NCI-H524 treated with DMSO at 0.1 percent for 48 hours (cell line): Measurements from ENCODE around the gene MDH2.
"Not testable (repeated sequence)": the region's sequence is repeated elsewhere in the genome, so short reads cannot be mapped to it uniquely, and the experiment has no call there.

ENCODE experiments used
- DNase-seq: peaks from one replicate; lab custom pipeline; 2025; lab: John Stamatoyannopoulos, UW

Gene MDH2

DNA sequence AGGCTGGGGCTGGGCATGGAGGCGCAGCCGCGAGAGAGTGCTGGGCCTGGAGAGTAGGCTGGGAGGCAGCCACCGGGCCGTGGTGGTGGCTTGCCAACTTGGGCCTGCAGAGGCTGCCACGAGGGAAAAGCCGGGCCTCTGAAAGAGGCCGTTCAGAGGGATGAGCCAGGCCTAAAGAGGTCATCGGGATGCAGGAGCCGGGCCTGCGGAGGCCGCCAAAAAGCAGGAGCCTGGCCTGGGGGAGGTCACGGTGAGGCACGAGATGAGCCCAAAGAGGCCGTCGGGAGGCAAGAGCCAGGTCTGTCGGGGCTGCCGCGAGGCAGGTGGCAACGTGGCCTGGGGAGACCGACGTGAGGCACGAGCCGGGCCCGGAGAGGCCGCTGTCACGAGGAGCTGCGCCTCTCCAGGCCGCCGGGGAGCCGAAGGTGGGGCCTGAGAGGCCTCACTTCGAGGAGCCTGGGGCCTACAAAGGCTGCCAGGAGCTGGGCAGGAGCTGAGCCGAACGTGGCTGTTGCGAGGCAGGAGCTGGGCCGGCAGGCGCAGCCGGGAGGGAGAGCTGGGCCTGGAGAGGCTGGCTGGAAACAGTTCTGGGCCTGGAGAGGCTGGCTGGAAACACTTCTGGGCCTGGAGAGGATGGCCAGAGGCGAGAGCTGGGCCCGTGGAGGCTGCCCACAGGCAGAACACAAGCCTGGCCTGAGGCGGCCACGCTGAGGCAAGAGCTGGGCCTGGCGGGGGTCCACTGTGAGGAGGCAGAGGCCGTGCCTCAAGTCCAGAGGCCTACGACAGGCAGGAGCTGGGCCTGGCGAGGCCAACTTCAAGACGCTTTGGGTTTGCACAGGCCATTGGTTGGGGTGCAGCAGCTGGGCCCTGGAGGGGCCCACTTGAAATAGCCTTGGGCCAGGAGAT is 24.6 kb downstream of the MDH2 start:
- no peak for DNase-seq

DNA sequence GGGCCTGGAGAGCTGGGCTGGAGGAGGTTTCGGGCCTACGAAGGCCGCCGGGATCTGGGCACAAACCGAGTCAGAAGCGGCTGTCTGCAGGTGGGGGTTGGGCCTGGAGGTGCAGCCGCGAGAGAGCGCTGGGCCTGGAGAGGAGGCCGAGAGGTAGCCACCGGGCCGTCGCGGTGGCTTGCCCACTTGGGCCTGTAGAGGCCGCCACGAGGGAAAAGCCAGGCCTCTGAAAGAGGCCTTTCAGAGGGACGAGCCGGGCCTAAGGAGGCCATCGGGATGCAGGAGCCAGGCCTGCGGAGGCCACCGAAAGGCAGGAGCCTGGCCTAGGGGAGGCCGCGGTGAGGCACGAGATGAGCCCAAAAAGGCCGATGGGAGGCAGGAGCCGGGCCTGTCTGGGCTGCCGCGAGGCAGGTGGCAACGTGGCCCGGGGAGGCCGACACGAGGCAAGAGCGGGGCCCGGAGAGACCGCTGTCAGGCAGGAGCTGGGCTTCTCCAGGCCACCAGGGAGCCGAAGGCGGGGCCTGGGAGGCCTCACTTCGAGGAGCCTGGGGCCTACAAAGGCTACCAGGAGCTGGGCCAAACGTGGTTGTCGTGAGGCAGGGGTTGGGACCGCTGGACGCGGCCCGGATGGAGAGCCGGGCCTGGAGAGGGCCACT is 25.6 kb downstream of the MDH2 start:
- no peak for DNase-seq

DNA sequence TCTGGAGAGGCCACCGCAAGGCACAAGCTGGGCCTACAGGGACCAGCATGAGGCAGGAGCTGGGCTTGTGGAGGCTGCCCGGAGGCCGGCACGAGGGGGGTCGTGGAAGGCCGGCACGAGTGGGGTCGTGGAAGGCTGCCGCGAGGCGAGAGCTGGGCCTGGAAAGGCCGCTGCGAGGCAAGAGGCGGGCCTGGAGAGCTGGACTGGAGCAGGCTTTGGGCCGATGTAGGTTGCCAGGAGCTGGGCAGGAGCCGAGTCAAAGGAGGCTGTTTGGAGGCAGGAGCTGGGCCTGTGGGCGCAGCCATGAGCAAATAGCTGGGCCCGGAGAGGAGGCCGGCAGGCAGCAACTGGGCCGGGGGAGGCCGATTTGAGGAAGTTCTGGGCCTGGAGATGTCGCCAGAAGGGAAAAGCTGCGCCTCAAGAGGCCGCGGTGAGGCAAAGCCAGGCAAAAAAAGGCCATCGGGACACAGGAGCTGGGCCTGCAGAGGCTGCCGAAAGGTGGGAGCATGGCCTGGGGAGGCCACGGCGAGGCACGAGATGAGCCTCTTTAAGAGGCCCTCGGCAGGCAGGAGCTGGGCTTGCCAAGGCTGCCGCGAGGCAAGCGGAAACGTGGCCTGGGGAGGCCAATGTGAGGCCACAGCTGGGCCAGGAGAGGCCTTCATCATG is 26.5 kb downstream of the MDH2 start:
- no peak for DNase-seq

DNA sequence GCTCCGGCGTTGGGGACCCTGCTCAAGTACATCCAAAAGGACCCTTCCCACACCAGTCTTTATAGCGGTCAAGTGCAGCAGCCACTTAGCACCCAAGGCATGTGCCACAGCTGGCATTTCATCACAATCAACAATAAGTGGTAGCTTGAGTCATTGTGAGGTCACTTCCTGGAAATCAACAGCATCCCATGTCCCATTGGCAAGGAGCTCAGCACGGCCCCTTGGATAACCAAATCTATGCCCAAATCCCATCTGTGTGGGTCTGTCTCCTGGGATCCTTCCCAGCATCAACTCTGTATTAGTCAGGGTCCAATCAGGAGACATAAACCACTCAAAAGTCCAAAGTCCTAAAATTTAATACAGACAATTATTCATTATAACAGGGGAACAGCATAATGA is 27.1 kb downstream of the MDH2 start:
- no peak for DNase-seq

DNA sequence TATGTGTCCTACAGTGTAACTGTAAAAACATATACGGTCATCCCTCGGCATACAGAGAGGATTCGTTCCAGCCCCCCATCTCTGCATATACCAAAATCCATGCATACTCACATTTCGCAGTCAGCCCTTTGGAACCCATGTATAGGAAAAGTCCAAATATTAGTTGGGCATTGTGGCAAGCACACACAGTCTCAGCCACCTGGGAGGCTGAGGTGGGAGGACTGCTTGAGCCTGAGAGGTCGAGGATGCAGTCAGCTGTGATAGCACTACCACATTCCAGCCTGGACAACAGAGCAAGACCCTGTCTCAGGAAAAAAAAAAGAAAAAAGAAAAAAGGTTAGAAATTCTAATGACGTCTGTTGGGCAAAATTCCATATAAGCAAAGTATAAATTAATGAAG is 29.1 kb downstream of the MDH2 start:
- DNase-seq, result no peak

DNA sequence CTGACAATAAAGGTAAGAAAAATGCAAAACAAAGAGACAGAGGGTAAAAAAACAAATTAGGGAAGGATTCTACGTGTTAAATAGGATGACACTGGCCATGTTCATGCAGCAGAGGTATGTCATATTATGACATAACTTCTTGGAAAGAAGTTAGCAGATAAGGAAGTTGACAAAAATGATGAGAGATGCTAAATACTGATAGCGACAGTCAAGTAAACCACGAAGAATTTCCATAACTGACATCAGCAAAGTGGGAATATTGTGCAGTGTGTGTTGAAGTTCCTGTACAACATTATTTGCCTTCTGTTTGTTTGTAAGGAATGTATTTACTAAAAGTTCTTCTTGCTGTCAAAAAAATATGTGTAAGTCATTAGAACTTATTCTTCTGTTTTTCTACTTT is 29.5 kb downstream of the MDH2 start:
- no peak for DNase-seq

DNA sequence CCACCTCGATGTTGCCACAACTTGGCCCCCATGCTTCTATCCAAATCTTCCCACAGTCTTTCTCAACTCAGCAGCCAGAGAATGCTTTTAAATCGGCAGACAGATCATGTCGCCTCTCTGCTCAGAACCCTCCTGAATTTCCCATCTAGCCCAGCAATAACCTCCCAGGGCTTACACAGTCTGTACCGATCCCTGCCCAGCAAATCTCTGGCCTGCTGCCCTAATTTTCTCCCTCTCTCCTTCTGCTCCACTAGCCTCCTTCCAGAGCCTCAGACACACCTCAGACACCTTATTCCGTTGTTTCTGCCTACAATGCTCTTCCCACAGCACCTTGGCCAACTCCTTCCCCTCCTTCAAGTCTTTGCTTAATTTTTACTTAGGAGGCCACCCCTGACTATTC is 32.3 kb downstream of the MDH2 start:
- no peak for DNase-seq

DNA sequence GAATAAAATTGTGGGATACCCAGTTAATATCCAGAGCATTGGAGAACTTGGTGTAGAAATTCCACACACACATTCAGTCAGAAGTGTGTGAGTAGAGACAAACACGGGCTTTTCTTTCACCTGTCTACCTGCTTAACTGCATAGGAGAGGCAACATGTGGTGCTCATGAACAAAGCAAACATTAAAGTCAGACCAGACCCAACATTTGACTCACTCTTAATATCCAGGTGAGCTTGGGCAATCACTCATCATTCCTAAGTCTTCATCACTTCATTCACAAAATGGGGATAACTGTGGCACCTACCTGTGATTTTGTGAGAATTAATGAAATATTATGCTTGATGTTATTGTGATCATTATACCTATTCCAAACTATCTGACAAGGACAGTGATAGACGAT is 36.2 kb downstream of the MDH2 start:
- not testable (repeated sequence) for DNase-seq

DNA sequence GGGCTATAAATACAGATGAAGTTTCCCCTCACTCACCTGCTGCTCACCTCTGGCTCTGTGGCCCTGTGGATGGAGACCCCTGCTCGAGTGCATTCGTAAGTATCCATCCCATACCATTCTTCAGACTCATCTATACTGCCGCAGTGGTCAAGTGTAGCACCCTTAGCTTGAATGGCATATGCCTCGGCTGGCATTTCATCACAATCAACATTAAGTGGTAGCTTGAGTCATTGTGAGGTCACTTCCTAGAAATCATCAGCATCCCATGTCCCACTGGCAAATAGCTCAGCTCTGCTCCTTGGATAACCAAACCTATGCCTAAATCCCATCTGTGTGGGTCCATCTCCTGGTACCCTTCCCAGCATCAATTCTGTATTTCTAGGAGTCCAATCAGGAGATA is 38.2 kb downstream of the MDH2 start:
- DNase-seq, result no peak

DNA sequence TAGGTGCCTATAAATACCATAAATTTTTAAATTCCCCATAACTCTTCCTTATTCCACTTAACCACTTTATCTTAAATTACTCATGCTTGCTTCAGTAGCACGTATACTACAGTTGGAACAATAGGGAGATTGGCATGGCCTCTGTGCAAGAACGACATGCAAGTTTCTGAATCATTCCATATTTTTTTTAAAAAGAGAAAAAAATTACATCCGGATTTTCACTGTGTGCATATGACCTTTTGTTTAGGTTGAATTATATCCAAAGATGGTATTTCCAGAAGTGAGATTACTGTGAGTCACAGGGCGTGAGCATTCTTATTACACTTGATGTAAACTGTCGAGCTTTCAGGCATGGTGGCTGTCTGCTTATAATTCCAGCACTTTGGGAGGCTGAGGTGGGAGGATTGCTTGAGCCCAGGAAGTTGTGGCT is 39.5 kb downstream of the MDH2 start:
- DNase-seq, result not testable (repeated sequence)

DNA sequence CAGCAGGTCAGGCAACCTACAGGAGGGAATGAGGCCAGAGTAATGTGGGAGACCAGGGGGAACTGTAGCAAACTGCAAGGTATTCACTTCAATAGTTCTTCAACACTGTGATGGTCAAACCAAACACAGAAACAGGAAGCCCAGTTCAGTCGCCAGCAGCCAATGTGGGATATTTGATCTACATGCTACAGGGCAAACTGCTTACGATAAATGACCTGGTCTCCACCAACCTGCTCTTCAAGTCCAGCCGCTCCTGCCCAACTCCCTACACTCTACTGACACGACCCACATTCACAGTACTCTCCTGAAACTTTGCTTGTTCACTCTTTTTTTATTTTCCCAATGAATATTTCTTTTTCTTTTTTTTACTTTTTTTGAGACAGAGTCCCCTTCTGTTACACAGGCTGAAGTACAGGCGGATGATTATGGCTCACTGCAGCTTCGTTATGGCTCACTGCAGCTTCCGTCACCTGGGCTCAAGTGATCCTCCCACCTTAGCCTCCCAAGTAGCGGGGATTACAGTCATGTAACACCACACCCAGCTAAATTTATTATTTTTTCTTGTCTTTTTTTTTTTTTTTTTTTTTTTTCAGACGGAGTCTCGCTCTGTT is 42.1 kb downstream of the MDH2 start:
- DNase-seq, result no peak

DNA sequence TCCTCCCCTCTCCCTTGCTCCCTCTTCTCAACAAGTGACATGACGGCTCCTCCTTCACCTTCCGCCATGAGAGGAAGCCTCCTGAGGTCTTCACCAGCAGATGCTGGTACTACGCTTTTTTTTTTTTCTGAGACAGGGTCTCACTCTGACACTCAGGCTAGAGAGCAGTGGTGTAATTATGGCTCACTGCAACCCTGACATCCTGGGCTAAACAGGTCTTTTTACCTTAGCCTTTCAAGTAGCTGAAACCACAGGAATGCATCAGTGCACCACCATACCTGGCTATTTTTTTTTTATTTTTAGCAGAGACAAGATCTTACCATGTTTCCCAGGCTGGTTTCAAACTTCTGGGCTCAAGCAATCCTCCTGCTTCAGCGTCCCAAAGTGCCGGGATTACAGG is 43.6 kb downstream of the MDH2 start:
- no peak for DNase-seq

DNA sequence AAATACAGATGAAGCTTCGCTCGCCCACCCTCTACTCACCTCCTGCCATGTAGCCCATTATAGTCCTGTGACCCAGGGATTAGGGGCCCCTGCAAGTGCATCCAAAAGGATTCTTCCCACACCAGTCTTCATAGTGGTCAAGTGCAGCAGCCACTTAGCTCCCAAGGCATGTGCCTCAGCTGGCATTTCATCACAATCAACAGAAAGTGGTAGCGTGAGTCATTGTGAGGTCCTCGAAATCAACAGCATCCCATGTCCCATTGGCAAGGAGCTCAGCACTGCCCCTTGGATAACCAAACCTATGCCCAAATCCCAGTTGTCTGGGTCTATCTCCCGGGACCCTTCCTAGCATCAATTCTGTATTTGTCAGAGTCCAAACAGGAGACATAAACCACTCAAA is 45.6 kb downstream of the MDH2 start:
- DNase-seq, result not testable (repeated sequence)

DNA sequence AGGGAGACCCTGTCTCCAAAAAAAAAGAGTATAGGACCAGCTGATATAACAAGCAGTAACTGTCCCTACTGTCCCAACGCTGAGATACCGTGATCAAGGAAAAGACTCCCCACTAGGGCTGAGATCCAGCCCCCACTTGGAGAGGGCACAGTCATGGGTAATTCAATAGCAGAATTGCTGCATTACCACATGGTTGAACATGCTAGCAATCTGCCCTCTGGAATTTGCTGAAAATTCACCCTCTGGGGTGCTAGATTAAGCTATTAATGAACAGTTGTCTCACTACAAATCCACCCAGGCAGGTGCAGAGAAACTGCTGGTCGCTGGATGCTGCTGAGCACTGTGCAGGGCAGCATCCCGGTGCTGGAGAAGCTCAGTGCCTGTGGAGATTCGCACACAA is 46.4 kb downstream of the MDH2 start:
- DNase-seq, result not testable (repeated sequence)

DNA sequence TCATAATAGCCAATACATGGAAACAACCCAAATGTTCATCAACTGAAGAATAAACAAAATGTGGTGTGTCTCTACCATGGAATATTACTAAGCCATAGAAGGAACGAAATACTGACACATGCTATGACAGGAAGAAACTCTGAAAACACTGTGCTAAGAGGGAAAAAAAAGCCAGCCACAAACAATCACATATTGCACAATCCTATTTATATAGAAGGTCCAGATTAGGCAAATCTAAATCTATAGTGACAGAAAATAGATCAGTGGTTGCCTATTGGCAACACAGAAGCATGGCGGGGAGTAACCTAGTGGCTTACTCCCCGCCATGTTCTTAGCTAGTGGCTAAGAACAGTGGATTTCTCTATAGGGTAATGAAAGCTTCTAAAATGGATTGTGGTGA is 48.0 kb downstream of the MDH2 start:
- DNase-seq, result no peak

DNA sequence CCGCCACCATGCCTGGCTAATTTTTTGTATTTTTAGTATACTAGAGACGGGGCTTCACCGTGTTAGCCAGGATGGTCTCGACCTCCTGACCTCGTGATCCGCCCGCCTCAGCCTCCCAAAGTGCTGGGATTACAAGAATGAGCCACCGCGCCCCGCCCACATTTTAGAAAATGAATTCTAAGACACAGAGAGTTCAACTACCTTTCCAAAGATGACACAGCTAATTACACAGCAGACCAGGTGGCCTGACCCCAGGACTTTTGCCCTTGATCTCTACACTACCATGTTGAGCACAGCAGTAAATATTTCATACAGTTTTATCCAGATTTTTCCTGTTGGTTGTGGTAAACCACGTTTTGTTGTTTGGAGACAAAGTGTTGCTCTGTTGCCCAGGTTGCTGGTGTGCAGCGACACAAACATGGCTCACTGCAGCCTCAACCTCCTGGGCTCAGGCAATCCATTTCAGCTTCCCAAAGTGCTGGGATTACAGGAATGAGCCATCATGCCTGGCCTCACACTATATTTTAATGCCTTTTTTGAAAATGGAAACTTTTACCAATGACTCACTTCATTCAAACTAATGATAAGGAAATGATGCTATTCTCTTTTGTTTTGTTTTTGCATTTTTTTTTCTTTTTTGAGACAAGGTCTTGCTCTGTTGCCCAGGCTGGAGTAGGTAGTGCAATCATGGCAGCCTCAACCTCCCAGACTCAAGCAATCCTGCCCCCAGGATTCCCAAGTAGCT is 54.0 kb downstream of the MDH2 start:
- not testable (repeated sequence) for DNase-seq

DNA sequence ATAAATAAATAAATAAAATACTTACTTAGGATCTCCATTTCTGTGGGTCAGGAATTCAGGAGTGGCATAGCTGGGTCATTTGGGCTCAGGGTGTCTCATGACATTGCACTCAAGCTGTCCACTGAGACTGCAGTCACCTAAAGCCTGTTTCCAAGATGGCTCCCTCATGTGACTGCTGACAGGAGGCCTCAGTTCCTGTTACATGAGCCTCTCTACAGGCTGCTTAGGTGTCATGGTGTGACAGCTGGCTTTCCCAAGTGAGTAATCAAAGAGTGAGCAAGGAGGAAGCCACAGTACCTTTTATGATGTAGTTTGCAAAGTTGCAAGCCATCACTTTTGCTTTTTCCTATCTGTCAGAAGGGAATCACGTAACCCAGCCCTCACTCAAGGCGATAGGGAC is 55.9 kb downstream of the MDH2 start:
- not testable (repeated sequence) for DNase-seq

DNA sequence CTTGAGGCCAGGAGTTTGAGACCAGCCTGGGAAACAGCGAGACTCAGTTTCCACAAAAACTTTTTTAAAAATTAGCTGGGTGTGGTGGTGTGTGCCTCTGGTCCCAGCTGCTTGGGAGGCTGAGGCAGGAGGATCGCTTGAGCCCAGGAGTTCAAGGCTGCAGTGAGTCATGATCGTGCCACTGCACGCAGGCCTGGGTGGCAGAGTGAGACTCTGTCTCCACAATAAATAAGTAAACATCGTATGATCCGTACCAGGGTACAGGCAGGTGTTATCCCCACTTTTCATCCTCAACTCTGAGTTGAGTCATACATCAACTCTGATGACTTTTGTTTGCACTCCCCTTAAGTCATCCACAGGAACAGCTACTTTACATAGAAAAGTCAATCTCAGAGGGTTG is 58.2 kb downstream of the MDH2 start:
- DNase-seq, result not testable (repeated sequence)

DNA sequence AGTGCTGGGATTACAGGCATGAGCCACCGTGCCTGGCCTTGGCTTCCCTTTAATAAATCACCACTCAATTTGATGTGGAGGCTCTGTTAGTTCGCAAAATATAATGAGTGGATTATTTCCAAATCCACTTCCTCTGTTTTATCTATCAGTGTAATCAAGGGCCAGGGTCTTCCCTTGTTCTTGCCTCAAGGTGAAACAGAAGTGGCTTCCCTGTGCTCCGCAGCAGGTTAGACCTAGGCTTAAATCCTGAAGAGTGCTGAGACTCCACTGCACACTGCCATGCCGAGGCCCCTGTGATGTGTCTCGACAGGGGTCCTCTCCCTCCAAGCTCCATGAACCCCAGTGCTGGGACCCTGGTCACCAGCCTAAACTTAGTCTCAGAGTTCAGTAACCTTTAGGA is 59.0 kb downstream of the MDH2 start:
- no peak for DNase-seq

DNA sequence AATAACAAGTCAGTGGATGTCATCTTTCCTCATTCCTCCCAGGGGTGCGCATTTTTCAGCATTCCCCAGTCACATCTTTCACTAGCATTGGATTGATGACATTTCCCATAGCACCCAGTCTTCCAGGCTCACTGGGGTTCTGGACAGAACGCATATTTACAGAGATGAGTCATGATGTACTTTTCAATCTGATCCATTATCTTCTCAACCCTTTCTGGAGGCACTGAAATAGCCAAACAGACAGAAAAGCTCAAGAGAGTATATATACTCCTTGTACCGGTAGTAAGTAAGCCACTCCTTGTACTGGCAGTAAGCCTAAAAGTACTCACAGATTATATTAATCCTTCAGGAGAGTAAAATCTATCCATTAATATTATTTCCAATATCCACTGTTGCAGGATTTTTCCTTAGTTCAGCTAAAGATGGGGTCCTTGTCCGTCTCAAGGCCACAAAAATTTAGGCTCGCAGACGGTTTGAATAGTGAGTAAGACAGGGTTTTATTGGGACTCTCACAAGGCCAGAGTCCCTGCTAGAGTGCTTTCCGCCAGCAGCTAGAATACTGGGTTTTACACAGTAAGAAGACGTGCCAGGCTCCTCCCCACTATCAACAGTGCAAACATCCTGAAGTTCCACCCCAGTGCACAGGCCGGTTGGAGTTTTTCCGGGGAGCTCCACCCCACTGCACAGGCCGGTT is 60.8 kb downstream of the MDH2 start:
- DNase-seq, result no peak

DNA sequence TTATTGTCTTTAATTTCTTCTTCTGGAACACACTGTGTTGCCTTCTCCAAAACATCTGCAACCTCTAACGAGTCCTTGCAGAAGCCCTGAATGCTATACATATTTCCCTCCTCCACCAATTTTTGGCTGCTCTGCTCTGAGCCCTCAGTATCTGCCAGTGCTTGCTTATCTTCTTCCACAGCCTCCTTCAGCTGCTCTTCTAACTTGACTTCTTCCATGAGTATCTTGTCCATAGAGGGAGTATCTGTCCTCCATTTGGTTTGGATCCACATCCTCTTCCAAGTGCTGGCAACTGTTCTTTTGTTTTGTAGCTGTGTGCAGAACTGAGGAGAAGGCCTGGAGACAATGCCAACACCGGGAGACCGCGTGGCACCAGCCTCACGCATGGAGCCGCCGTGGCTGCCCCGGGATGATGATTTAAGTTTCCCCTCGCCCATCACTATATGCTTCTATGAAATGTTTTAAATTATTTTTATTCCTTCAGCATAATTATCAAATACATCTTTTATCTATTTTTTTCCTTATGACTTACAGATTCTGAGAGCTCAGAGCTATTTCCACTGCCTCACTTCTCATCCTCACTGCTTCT is 65.2 kb downstream of the MDH2 start:
- DNase-seq, result not testable (repeated sequence)
